Common myeloid progenitor, CD34-positive (primary cell): Measurements from ENCODE around the gene CFAP20.
A peak's percentile ranks its signal among the peaks of the same experiment; 100 is the strongest.

Experiments used
- CTCF ChIA-PET: fragments of 350-600 bp; sonication (Branson Sonifier 250); formaldehyde crosslinking; loops from one replicate; lab custom pipeline; 2021; ENCODE audit warnings: antibody characterized with exemption; lab: Charles Lee
- POLR2A ChIA-PET: fragments of 350-600 bp; sonication (Branson Sonifier 250); formaldehyde crosslinking; loops from one replicate; lab custom pipeline; 2021; ENCODE audit warnings: antibody characterized with exemption; lab: Charles Lee
- DNase-seq, 3 donors: peaks; one replicate each; pipeline versions ENCODE4 v3.0.0 to v3.0.0-alpha.2; 2013
- H3K27ac ChIP-seq, 2 experiments: 1 replicate in 1 of 2; 2 replicates in 1 of 2; pipeline ENCODE4 v1.7.0; 2013; ENCODE audit warnings: inconsistent platforms in 2 of 2, low read length in 2 of 2, mild to moderate bottlenecking in 2 of 2, low read depth in 1 of 2, moderate library complexity in 1 of 2; ENCODE audit not compliant: severe bottlenecking in 2 of 2, insufficient read depth in 1 of 2, poor library complexity in 1 of 2
- H3K27me3 ChIP-seq, 5 experiments: replicated peaks in 2 of 5; 1 replicate in 3 of 5; 2 replicates in 2 of 5; pipeline versions ENCODE4 v1.6.1 to v1.7.0; 2013; ENCODE audit warnings: low read length in 4 of 5, mild to moderate bottlenecking in 2 of 5, moderate library complexity in 2 of 5, inconsistent platforms in 1 of 5; ENCODE audit not compliant: insufficient read depth in 5 of 5, control insufficient read depth in 4 of 5
- H3K36me3 ChIP-seq, 4 experiments: 1 replicate in 2 of 4; 2 replicates in 2 of 4; pipeline versions ENCODE4 v1.6.1 to v1.7.0; 2013; ENCODE audit warnings: low read length in 3 of 4, control low read depth in 1 of 4, mild to moderate bottlenecking in 1 of 4; ENCODE audit not compliant: control insufficient read depth in 4 of 4, insufficient read depth in 4 of 4
- H3K4me1 ChIP-seq, 4 experiments: 1 replicate in 3 of 4; 2 replicates in 1 of 4; pipeline versions ENCODE4 v1.6.1 to v1.7.1; 2013; ENCODE audit warnings: low read length in 3 of 4, mild to moderate bottlenecking in 3 of 4, control low read depth in 1 of 4, inconsistent platforms in 1 of 4, moderate library complexity in 1 of 4; ENCODE audit not compliant: control insufficient read depth in 4 of 4, insufficient read depth in 4 of 4; ENCODE audit errors: control extremely low read depth in 1 of 4
- H3K4me3 ChIP-seq, 7 experiments: 1 replicate in 4 of 7; 2 replicates in 3 of 7; pipeline versions ENCODE4 v1.5.1 to v1.7.0; 2013; ENCODE audit warnings: mild to moderate bottlenecking in 7 of 7, low read length in 6 of 7, moderate library complexity in 6 of 7, inconsistent platforms in 2 of 7, low read depth in 2 of 7, control low read depth in 1 of 7; ENCODE audit not compliant: insufficient read depth in 4 of 7, control insufficient read depth in 1 of 7; ENCODE audit errors: extremely low read depth in 1 of 7
- H3K9me3 ChIP-seq, 5 experiments: 1 replicate in 4 of 5; 2 replicates in 1 of 5; pipeline versions ENCODE4 v1.6.1 to v1.7.1; 2013; ENCODE audit warnings: low read length in 4 of 5, mild to moderate bottlenecking in 2 of 5, inconsistent platforms in 1 of 5, low read depth in 1 of 5, moderate library complexity in 1 of 5; ENCODE audit not compliant: control insufficient read depth in 4 of 5, insufficient read depth in 2 of 5; ENCODE audit errors: control extremely low read depth in 1 of 5
- WGBS: methylation state at CpG from one replicate; pipeline ENCODE4 v1.1.5; 2013; ENCODE audit not compliant: insufficient coverage; 5-methylcytosine and 5-hydroxymethylcytosine counted together

The CFAP20 gene

GRCh38 chr16:58105631-58106030 is 23.6 kb downstream of the CFAP20 start:
- POLR2A ChIA-PET: no interaction called here
- no peaks in the 10 kb centered on the region for H3K36me3 ChIP-seq
- H3K4me3 ChIP-seq: peak overlapping the region in 1 of 7 experiments; percentile 10
- H3K4me1 ChIP-seq: peaks cover 0 to 29% (median 22%) of the 10 kb centered on the region in 4 experiments
- H3K27me3 ChIP-seq: no peaks in the 10 kb centered on the region
- no peak overlapping the region for H3K27ac ChIP-seq
- H3K9me3 ChIP-seq: no peaks in the 10 kb centered on the region
- WGBS: 0% methylated on average over 1 of the region's 1 CpG
- CTCF ChIA-PET: interaction anchor here (2.9 kb wide), 1 partner anchor 9 kb away, joined by 17 read pairs; no protein-coding TSS in a partner anchor
- DNase-seq: peak in 2 of 3 donors; percentile 55 to 57

DNA sequence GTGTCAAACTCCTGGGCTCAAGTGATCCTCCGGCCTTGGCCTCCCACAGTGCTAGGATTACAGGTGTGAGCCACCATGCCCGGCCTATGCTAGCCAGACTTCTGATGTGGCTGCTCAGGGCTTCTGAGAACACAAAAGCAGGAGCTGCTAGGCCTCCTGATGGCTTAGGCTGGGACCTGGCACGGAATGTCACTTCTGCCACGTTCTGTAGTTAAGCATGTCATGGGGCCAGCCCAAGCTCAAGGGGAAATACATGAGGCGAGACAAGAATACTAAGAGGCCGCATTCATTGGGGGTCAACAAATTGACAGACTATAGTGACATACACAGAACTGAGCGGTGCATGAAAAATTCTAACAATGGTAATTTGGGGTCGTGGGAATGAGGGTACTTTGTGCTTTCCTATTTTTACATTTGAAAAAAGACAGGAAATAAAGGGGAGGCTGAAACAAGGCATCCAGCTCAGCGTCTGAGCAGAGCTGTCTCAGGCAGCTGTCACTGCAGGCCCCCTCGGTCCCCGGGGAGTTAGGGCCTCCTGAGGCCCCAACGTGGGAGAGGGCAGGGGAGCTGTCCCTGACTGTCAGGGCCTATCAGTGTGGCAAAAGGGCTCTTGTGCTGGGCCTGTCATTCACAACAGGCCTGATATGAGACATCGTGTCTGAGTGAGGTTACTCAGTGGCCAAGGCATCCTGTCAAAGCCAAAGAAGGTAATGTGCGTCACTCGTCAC is 26.4 kb downstream of the CFAP20 start:
- ChIA-PET POLR2A (interaction anchor here (1.0 kb wide), 1 partner anchor 27 kb away, joined by 4 read pairs; no protein-coding TSS in a partner anchor), CTCF (interaction anchor here (0.8 to 1.3 kb wide), 2 partner anchors 10 to 84 kb away, joined by 3 to 4 read pairs; no protein-coding TSS in a partner anchor)
- no peak overlapping the region for H3K27ac ChIP-seq
- H3K4me1 ChIP-seq: peaks cover 0 to 22% (median 16%) of the 10 kb centered on the region in 4 experiments
- no peak overlapping the region for H3K4me3 ChIP-seq
- WGBS: 91% methylated on average over 13 of the region's 15 CpGs
- H3K27me3 ChIP-seq: no peaks in the 10 kb centered on the region
- H3K36me3 ChIP-seq: no peaks in the 10 kb centered on the region
- H3K9me3 ChIP-seq: no peaks in the 10 kb centered on the region
- DNase-seq: no peak

DNA sequence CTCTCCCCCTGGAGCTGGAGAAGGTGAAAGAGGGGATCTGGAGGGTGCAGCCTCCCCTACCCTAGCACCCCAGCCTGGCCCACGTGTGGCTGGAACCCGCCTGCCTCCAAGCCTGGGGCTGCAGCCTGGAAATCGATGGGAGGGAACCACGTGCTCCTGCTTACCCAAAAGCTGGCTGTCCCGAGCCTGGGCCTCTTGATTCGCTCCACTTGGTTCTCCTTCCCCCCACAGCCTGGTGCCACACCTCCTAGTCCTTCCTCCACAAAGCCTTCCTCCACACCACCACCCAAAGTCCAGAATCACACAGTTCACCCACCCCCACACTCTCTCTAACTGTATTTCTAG is 29.3 kb downstream of the CFAP20 start:
- peaks cover 0 to 13% (median 10%) of the 10 kb centered on the region in 4 experiments for H3K4me1 ChIP-seq
- no peaks in the 10 kb centered on the region for H3K27me3 ChIP-seq
- H3K9me3 ChIP-seq: no peaks in the 10 kb centered on the region
- 94% methylated on average over 2 of the region's 6 CpGs for WGBS
- no peak overlapping the region for H3K4me3 ChIP-seq
- no peaks in the 10 kb centered on the region for H3K36me3 ChIP-seq
- POLR2A ChIA-PET: no interaction called here
- CTCF ChIA-PET: interaction anchor here (0.5 to 2.3 kb wide), 5 partner anchors 10 to 33 kb away, joined by 3 to 11 read pairs (median 6); no protein-coding TSS in a partner anchor
- no peak overlapping the region for H3K27ac ChIP-seq
- no peak for DNase-seq

DNA sequence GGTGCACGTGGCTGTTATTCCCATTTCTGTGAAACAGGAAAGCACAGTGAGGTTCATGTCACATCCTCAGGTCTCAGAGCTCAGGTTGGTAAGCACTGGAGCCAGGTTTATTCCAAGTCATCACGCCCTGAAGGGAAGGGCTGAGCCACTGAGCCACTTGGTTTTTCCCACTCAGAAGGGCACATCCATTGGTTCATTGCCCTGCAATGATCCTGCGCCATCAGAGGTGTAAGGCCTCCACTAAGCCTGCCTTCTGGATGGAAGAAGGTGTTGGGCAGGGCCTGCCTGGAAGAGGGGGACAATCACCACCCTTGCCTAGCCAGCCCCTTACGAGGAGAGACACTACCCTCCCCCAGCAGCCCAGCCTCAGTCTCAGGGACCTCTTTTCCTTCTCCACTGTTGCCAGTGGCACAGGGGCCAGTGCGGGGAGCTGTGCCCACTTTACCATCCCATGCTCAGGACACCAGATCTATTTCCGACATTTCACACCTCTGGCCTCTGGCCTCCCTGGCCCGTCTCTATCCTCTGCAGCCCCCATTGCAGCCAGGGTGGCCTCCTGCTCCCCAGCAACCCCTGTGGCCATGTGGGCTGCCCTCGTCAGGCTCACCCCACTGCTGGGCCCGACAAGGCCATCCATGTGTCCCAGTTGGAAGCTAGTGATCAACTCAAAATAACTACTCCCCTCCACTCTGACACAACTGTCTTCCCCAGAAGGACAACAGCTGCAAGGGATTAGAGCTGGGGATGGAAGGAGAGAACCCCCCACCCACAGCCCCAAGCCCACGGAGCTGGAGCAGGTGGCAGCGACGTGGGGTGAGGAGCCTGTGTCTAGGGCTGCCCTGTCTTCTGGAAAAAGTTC is 29.9 kb downstream of the CFAP20 start:
- H3K27me3 ChIP-seq: no peaks in the 10 kb centered on the region
- no peaks in the 10 kb centered on the region for H3K36me3 ChIP-seq
- H3K9me3 ChIP-seq: no peaks in the 10 kb centered on the region
- H3K4me3 ChIP-seq: no peak overlapping the region
- CTCF ChIA-PET: interaction anchor here (1.4 to 2.3 kb wide), 2 partner anchors 10 to 27 kb away, joined by 6 to 11 read pairs; no protein-coding TSS in a partner anchor
- peaks cover 0 to 13% (median 10%) of the 10 kb centered on the region in 4 experiments for H3K4me1 ChIP-seq
- 95% methylated on average over 7 of the region's 12 CpGs for WGBS
- H3K27ac ChIP-seq: no peak overlapping the region
- DNase-seq: no peak
- POLR2A ChIA-PET: no interaction called here

DNA sequence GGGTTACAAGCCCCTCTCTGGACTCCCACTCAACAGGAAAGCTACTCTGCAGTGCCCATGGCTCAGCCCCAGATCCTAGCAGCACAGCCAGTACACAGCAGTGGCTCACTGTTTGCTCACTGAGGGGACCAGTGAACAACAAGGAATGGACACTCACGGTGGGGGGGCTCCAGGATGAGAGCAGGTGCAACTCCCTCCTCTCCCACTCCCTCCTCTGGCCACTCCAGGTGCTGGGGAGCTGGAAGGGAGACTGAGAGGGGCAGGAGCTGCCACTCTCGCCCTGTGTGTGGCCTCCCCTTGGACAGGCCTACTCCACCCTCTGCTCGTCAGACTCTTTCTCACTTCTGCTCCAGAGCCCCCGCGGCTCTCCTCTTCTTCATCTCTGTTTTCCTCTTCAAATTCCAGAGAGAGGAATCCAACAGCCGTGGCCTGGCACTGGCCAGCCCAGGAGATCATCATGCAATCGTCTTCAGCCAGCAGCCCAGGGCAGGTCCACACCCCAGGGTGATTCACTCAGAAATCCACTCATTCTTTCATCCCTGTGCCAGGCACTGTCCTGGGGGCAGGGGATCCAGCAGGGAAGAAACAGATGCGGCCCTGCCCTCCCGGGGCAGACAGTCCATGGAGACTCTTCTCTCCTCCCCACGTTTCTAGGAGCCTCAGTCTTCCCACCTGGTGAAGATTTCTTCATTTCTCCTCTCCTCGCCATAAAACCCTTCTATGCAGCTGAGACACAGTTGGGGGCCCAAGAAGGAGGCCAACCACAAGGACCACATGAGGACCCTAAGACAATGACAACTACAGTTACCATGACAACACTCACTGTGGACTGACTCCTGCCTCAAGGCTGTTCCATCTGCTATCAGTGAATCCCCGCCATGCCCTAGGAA is 30.7 kb downstream of the CFAP20 start:
- ChIA-PET CTCF (interaction anchor here (0.9 to 3.7 kb wide), 11 partner anchors 8 to 77 kb away, joined by 3 to 17 read pairs (median 4); partner anchors contain the start of gene MMP15), POLR2A (no interaction called here)
- Histone ChIP-seq H3K27me3 (no peaks in the 10 kb centered on the region), H3K4me1 (peaks cover 0 to 13% (median 10%) of the 10 kb centered on the region in 4 experiments), H3K4me3 (no peak overlapping the region), H3K27ac (no peak overlapping the region), H3K36me3 (no peaks in the 10 kb centered on the region), H3K9me3 (no peaks in the 10 kb centered on the region)
- DNase-seq: no peak
- WGBS: 96% methylated on average over 10 of the region's 12 CpGs

DNA sequence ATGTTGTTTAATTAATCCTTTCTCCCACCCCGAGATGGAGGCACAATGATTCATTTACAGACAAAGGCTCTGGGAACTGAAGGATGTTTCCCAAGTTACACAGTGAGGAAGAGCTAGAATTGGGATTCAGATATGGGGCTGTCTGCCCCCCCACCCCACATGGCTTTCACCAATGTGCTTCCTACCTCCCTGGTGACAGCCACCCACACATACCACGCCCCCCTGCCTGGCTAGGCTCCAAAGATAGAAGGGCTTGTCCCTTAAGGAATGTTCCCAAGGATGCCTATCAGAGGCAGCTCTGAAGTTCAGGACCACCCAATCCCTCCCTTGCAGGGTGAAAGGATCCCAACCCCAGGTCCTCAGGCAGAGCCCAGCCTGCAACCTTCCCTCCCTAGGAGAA is 32.9 kb downstream of the CFAP20 start:
- CTCF ChIA-PET: interaction anchor here (1.2 to 3.7 kb wide), 12 partner anchors 10 to 73 kb away, joined by 3 to 17 read pairs (median 6); partner anchors contain the start of gene MMP15
- Histone ChIP-seq H3K36me3 (no peaks in the 10 kb centered on the region), H3K4me1 (peaks cover 0 to 13% (median 10%) of the 10 kb centered on the region in 4 experiments), H3K27me3 (no peaks in the 10 kb centered on the region), H3K27ac (no peak overlapping the region), H3K9me3 (no peaks in the 10 kb centered on the region), H3K4me3 (no peak overlapping the region)
- POLR2A ChIA-PET: no interaction called here
- no peak for DNase-seq
- no CpG with 5 or more reads among the region's 2 CpGs for WGBS
